Liver (tissue), 3 donors: ENCODE measurements around the gene CLCN5.

Source experiments
- CTCF ChIP-seq: fragments of 150-350 bp; IDR thresholded peaks from 2 replicates; pipeline ENCODE4 v1.5.1; 2017; ENCODE audit warnings: improper control_type of control experiment, low read depth, low read length; ENCODE audit not compliant: missing input control
- EGR1 ChIP-seq, 2 donors: IDR thresholded peaks; 2 replicates each; pipeline ENCODE4 v1.6.1; 2016 to 2018; ENCODE audit warnings: antibody characterized with exemption in 2 of 2, low read depth in 2 of 2
- GABPA ChIP-seq, 2 donors: IDR thresholded peaks in 1 of 2; conservative IDR thresholded peaks in 1 of 2; 2 replicates each; pipeline ENCODE4 v1.6.1; 2016; ENCODE audit warnings: antibody characterized with exemption in 2 of 2, mild to moderate bottlenecking in 1 of 2, moderate library complexity in 1 of 2
- RAD21 ChIP-seq, 2 donors: IDR thresholded peaks; 2 replicates each; pipeline ENCODE4 v1.6.1; 2016; ENCODE audit warnings: antibody characterized with exemption in 2 of 2, mild to moderate bottlenecking in 2 of 2
- TAF1 ChIP-seq: conservative IDR thresholded peaks from 2 replicates; pipeline ENCODE4 v1.6.1; 2016; ENCODE audit warnings: antibody characterized with exemption, mild to moderate bottlenecking
- TF ChIP-seq, protein P1 (sequence below): IDR thresholded peaks from 2 replicates; pipeline ENCODE4 v1.6.1; 2016; ENCODE audit warnings: antibody characterized with exemption, mild to moderate bottlenecking
- donor health status: healthy.
- donor health status: healthy.

GRCh38 chrX:49910344-49910743, 12.1 kb upstream of the CLCN5 start:
- TF ChIP-seq CTCF (no peak), RAD21 (IDR thresholded peaks at IDR 0.05) (no peak), EGR1 (IDR thresholded peaks at IDR 0.05; ENCODE audit: low read depth in 2 of 2) (no peak), GABPA (IDR thresholded peaks at IDR 0.05 in 1 of 2, conservative IDR thresholded peaks at IDR 0.05 in 1 of 2) (no peak), TAF1 (no peak)
- TF ChIP-seq, protein P1, sequence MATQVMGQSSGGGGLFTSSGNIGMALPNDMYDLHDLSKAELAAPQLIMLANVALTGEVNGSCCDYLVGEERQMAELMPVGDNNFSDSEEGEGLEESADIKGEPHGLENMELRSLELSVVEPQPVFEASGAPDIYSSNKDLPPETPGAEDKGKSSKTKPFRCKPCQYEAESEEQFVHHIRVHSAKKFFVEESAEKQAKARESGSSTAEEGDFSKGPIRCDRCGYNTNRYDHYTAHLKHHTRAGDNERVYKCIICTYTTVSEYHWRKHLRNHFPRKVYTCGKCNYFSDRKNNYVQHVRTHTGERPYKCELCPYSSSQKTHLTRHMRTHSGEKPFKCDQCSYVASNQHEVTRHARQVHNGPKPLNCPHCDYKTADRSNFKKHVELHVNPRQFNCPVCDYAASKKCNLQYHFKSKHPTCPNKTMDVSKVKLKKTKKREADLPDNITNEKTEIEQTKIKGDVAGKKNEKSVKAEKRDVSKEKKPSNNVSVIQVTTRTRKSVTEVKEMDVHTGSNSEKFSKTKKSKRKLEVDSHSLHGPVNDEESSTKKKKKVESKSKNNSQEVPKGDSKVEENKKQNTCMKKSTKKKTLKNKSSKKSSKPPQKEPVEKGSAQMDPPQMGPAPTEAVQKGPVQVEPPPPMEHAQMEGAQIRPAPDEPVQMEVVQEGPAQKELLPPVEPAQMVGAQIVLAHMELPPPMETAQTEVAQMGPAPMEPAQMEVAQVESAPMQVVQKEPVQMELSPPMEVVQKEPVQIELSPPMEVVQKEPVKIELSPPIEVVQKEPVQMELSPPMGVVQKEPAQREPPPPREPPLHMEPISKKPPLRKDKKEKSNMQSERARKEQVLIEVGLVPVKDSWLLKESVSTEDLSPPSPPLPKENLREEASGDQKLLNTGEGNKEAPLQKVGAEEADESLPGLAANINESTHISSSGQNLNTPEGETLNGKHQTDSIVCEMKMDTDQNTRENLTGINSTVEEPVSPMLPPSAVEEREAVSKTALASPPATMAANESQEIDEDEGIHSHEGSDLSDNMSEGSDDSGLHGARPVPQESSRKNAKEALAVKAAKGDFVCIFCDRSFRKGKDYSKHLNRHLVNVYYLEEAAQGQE: no peak
